OCI-LY7 (cell line): ENCODE measurements around the gene DAW1.
A peak's percentile ranks its signal among the peaks of the same experiment; 100 is the strongest.

Experiments used
- CTCF ChIP-seq: fragments of 200-600 bp; sonication (generic); conservative IDR thresholded peaks from 2 replicates; pipeline ENCODE4 v1.5.1; 2014; ENCODE audit warnings: mild to moderate bottlenecking, antibody characterized with exemption, low read length, moderate library complexity, mixed read lengths
- EZH2phosphoT487 ChIP-seq: fragments of 200-600 bp; sonication (generic); IDR thresholded peaks from 2 replicates; pipeline ENCODE4 v1.6.1; 2018; ENCODE audit warnings: low read depth, borderline replicate concordance, mild to moderate bottlenecking, mixed run types, antibody characterized with exemption, low read length, moderate library complexity, mixed read lengths

DNA sequence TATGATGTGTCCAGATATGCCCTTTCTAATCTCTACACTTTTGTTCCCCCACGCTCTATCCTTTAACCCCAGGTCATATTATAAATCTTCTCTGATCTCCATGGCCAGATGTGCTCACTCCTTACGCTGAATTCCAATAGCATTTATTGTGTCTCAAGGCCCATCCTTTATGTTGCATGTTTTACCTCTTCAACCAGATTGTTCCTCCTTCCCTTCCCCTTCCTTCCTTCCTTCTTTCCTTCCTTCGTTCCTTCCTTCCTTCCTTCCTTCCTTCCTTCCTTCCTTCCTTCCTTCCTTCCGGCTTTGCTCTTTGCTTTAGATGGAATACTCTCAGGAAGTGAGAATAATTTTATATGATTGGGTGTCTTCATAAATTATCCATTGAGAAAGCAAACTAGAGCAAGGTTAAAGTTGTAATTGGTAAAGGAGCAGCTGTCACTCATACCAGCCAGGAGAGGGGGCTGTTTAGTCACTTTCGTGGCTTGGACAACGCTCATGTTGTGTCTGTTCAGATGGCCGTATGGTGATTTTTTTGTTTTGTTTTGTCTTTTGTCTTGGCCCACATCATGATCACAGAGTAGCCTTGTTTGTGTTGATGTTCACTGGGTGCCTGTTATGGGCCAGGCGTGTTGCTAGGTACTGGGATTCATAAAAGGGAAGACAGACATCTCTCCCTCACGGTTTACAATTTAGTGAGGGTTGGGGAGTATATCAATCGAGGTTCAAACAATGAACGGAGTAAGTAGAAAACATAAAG is 68.0 kb downstream of the DAW1 start:
- TF ChIP-seq CTCF (peak; percentile 76), EZH2phosphoT487 (no peak)
